HEK293 (cell line): ENCODE measurements around the gene OR1D5.

Experiments
- CTCF ChIA-PET: fragments of 350-600 bp; formaldehyde crosslinking; extraction: SDS; loops from one replicate; lab custom pipeline; 2021; ENCODE audit warnings: antibody characterized with exemption; lab: Yijun Ruan, JAX
- POLR2A ChIA-PET: fragments of 300-600 bp; formaldehyde crosslinking; extraction: SDS; loops from one replicate; lab custom pipeline; 2020; ENCODE audit warnings: antibody characterized with exemption, inconsistent platforms; lab: Yijun Ruan, JAX
- H3K27ac ChIP-seq: fragments of 200-500 bp; sonication (Bioruptor generic); 2 replicates; pipeline ENCODE4 v1.5.1; 2014; ENCODE audit warnings: low read depth, low read length, control low read depth, inconsistent platforms; ENCODE audit errors: extremely low read depth
- H3K36me3 ChIP-seq, 2 experiments: fragments of 200-500 bp in 1 of 2; sonication (Bioruptor generic) in 1 of 2; 1 replicate in 1 of 2; 2 replicates in 1 of 2; pipeline ENCODE4 v1.5.1; 2014 to 2017; ENCODE audit warnings: inconsistent platforms in 2 of 2, low read length in 2 of 2; ENCODE audit not compliant: control insufficient read depth in 2 of 2, insufficient read depth in 1 of 2
- H3K4me1 ChIP-seq: fragments of 200-500 bp; sonication (Bioruptor generic); 2 replicates; pipeline ENCODE4 v1.5.1; 2014; ENCODE audit warnings: mild to moderate bottlenecking, low read length, inconsistent platforms; ENCODE audit not compliant: control insufficient read depth, insufficient read depth
- H3K4me3 ChIP-seq: 2 replicates; pipeline ENCODE4 v1.5.1; 2011; ENCODE audit warnings: low read depth, mild to moderate bottlenecking, control low read depth, low read length, moderate library complexity
- H3K9me3 ChIP-seq: fragments of 200-500 bp; sonication (Bioruptor generic); 2 replicates; pipeline ENCODE4 v1.5.1; 2014; ENCODE audit warnings: low read depth, low read length, inconsistent platforms; ENCODE audit not compliant: control insufficient read depth, insufficient read depth
- BCL11A ChIP-seq: fragments of 450-650 bp; formaldehyde crosslinking; IDR thresholded peaks from 2 replicates; pipeline ENCODE4 v1.5.1; 2016; ENCODE audit warnings: low read depth, missing biosample characterization, missing genetic modification characterization
- FEZF1 ChIP-seq: fragments of 450-650 bp; formaldehyde crosslinking; IDR thresholded peaks from 2 replicates; pipeline ENCODE4 v1.5.1; 2016; ENCODE audit warnings: missing biosample characterization, missing genetic modification characterization
- GLIS1 ChIP-seq: fragments of 450-650 bp; formaldehyde crosslinking; IDR thresholded peaks from 2 replicates; pipeline ENCODE4 v1.5.1; 2016; ENCODE audit warnings: missing biosample characterization, missing genetic modification characterization
- KLF10 ChIP-seq: fragments of 450-650 bp; IDR thresholded peaks from 2 replicates; pipeline ENCODE4 v1.5.1; 2018; ENCODE audit warnings: missing biosample characterization, mild to moderate bottlenecking, missing genetic modification characterization
- PRDM6 ChIP-seq: fragments of 450-650 bp; formaldehyde crosslinking; IDR thresholded peaks from 2 replicates; pipeline ENCODE4 v1.5.1; 2017; ENCODE audit warnings: missing biosample characterization, missing genetic modification characterization
- SETDB1 ChIP-seq: IDR thresholded peaks from one replicate; pipeline ENCODE4 v1.6.1; 2017; ENCODE audit warnings: mild to moderate bottlenecking, low read length, moderate library complexity, mixed read lengths; ENCODE audit not compliant: insufficient read length
- ZBTB20 ChIP-seq: fragments of 450-650 bp; formaldehyde crosslinking; IDR thresholded peaks from 2 replicates; pipeline ENCODE4 v1.5.1; 2016; ENCODE audit warnings: missing biosample characterization, missing genetic modification characterization
- ZBTB21 ChIP-seq: fragments of 450-650 bp; formaldehyde crosslinking; IDR thresholded peaks from 2 replicates; pipeline ENCODE4 v1.5.1; 2017; ENCODE audit warnings: missing biosample characterization, missing genetic modification characterization
- ZBTB8A ChIP-seq: fragments of 450-650 bp; formaldehyde crosslinking; IDR thresholded peaks from 2 replicates; pipeline ENCODE4 v1.5.1; 2016; ENCODE audit warnings: missing biosample characterization, missing genetic modification characterization
- ZFP37 ChIP-seq: fragments of 450-650 bp; formaldehyde crosslinking; IDR thresholded peaks from 2 replicates; pipeline ENCODE4 v1.5.1; 2016; ENCODE audit warnings: missing biosample characterization, missing genetic modification characterization
- ZNF514 ChIP-seq: fragments of 450-650 bp; formaldehyde crosslinking; IDR thresholded peaks from 2 replicates; pipeline ENCODE4 v1.5.1; 2016; ENCODE audit warnings: missing biosample characterization, missing genetic modification characterization
- ZNF530 ChIP-seq: fragments of 450-650 bp; formaldehyde crosslinking; IDR thresholded peaks from 2 replicates; pipeline ENCODE4 v1.5.1; 2016; ENCODE audit warnings: low read depth, missing biosample characterization, missing genetic modification characterization
- ZNF544 ChIP-seq: fragments of 450-650 bp; formaldehyde crosslinking; IDR thresholded peaks from 2 replicates; pipeline ENCODE4 v1.5.0; 2017; ENCODE audit warnings: missing biosample characterization, missing genetic modification characterization
- ZNF600 ChIP-seq: fragments of 450-650 bp; formaldehyde crosslinking; IDR thresholded peaks from 2 replicates; pipeline ENCODE4 v1.5.1; 2016; ENCODE audit warnings: missing biosample characterization, missing genetic modification characterization
- ZNF792 ChIP-seq: fragments of 450-650 bp; formaldehyde crosslinking; IDR thresholded peaks from 2 replicates; pipeline ENCODE4 v1.5.1; 2016; ENCODE audit warnings: missing biosample characterization, missing genetic modification characterization
- TF ChIP-seq, protein P1 (sequence below): fragments of 450-650 bp; formaldehyde crosslinking; IDR thresholded peaks from 2 replicates; pipeline ENCODE4 v1.5.1; 2016; ENCODE audit warnings: missing biosample characterization, missing genetic modification characterization
- TF ChIP-seq, protein P2 (sequence below): fragments of 450-650 bp; formaldehyde crosslinking; IDR thresholded peaks from 2 replicates; pipeline ENCODE4 v1.5.0; 2017; ENCODE audit warnings: missing biosample characterization, missing genetic modification characterization, borderline replicate concordance
- TF ChIP-seq, protein P3 (sequence below): fragments of 450-650 bp; formaldehyde crosslinking; conservative IDR thresholded peaks from 2 replicates; pipeline ENCODE4 v1.5.1; 2016; ENCODE audit warnings: low read depth, missing biosample characterization, missing genetic modification characterization

Gene OR1D5

DNA sequence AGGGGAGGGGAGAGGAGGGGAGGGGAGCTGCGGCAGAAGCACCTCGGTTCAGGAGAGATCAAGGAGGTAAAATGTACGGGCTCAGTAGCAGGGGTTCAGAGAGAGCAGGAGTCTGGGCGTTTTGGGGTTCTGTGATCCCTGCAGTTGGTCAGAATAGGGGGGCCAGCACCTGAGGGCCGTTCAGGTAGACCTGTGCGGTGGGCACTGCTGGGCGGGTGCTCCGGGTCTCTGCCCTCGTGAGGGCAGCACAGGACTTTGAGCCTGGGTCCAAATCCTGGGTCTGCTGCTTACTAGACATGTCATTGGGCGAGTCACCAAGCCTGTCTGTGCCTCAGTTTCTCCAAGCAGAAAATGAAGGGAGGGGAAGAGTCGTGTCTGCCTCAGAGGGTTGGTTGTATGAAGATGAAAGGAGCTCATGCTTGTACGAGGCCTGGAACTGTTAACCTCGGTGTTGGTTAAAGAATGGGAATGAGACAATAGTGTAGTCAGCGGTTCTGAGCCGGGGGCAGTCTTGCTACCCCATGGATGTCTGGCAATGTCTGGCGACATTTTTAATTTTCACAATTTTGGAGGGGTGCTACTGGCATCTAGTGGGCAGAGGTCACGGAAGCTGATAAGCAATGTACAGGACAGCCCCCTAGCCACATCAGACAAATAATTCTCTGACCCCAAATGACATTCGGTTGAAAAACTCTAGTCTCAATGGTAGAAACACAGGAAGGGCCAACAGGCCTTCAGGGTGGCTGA lies 35.4 kb downstream of the OR1D5 start:
- no peak overlapping the region for H3K4me3 ChIP-seq
- no peaks in the 10 kb centered on the region; the same call in none of the 2 replicates for H3K9me3 ChIP-seq
- ChIA-PET CTCF (interaction anchor here (0.6 kb wide), 1 partner anchor 115 kb away, joined by 3 read pairs; no protein-coding TSS in a partner anchor), POLR2A (no interaction called here)
- H3K27ac ChIP-seq: no peak overlapping the region
- peaks cover 0 to 38% of the 10 kb centered on the region in 2 experiments; a peak in 1 of 3 replicates for H3K36me3 ChIP-seq
- H3K4me1 ChIP-seq: no peaks in the 10 kb centered on the region
- TF ChIP-seq ZNF530 (tag by site-specific recombination) (no peak), ZBTB8A (tag by site-specific recombination) (no peak), SETDB1 (no peak), FEZF1 (tag by site-specific recombination) (no peak), ZBTB20 (tag by site-specific recombination) (no peak), ZNF600 (tag by site-specific recombination) (no peak), PRDM6 (tag by site-specific recombination) (no peak), ZFP37 (tag by site-specific recombination) (no peak), ZBTB21 (tag by site-specific recombination) (no peak), GLIS1 (tag by site-specific recombination) (no peak), BCL11A (tag by site-specific recombination) (no peak), ZNF514 (tag by site-specific recombination) (no peak), ZNF792 (tag by site-specific recombination) (no peak), KLF10 (tag by site-specific recombination) (no peak), ZNF544 (no peak)
- TF ChIP-seq, protein P1, sequence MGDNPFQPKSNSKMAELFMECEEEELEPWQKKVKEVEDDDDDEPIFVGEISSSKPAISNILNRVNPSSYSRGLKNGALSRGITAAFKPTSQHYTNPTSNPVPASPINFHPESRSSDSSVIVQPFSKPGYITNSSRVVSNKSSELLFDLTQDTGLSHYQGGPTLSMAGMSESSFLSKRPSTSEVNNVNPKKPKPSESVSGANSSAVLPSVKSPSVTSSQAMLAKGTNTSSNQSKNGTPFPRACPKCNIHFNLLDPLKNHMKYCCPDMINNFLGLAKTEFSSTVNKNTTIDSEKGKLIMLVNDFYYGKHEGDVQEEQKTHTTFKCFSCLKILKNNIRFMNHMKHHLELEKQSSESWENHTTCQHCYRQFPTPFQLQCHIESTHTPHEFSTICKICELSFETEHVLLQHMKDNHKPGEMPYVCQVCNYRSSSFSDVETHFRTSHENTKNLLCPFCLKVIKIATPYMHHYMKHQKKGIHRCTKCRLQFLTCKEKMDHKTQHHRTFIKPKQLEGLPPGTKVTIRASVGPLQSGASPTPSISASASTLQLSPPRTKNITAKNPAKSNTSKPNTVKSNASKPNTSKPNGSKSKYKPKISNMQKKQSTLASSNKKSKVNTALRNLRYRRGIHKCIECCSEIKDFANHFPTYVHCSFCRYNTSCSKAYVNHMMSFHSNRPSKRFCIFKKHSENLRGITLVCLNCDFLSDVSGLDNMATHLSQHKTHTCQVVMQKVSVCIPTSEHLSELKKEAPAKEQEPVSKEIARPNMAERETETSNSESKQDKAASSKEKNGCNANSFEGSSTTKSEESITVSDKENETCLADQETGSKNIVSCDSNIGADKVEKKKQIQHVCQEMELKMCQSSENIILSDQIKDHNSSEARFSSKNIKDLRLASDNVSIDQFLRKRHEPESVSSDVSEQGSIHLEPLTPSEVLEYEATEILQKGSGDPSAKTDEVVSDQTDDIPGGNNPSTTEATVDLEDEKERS (tag by site-specific recombination): no peak
- TF ChIP-seq, protein P2, sequence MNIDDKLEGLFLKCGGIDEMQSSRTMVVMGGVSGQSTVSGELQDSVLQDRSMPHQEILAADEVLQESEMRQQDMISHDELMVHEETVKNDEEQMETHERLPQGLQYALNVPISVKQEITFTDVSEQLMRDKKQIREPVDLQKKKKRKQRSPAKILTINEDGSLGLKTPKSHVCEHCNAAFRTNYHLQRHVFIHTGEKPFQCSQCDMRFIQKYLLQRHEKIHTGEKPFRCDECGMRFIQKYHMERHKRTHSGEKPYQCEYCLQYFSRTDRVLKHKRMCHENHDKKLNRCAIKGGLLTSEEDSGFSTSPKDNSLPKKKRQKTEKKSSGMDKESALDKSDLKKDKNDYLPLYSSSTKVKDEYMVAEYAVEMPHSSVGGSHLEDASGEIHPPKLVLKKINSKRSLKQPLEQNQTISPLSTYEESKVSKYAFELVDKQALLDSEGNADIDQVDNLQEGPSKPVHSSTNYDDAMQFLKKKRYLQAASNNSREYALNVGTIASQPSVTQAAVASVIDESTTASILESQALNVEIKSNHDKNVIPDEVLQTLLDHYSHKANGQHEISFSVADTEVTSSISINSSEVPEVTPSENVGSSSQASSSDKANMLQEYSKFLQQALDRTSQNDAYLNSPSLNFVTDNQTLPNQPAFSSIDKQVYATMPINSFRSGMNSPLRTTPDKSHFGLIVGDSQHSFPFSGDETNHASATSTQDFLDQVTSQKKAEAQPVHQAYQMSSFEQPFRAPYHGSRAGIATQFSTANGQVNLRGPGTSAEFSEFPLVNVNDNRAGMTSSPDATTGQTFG: no peak
- TF ChIP-seq, protein P3, sequence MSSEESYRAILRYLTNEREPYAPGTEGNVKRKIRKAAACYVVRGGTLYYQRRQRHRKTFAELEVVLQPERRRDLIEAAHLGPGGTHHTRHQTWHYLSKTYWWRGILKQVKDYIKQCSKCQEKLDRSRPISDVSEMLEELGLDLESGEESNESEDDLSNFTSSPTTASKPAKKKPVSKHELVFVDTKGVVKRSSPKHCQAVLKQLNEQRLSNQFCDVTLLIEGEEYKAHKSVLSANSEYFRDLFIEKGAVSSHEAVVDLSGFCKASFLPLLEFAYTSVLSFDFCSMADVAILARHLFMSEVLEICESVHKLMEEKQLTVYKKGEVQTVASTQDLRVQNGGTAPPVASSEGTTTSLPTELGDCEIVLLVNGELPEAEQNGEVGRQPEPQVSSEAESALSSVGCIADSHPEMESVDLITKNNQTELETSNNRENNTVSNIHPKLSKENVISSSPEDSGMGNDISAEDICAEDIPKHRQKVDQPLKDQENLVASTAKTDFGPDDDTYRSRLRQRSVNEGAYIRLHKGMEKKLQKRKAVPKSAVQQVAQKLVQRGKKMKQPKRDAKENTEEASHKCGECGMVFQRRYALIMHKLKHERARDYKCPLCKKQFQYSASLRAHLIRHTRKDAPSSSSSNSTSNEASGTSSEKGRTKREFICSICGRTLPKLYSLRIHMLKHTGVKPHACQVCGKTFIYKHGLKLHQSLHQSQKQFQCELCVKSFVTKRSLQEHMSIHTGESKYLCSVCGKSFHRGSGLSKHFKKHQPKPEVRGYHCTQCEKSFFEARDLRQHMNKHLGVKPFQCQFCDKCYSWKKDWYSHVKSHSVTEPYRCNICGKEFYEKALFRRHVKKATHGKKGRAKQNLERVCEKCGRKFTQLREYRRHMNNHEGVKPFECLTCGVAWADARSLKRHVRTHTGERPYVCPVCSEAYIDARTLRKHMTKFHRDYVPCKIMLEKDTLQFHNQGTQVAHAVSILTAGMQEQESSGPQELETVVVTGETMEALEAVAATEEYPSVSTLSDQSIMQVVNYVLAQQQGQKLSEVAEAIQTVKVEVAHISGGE (tag by site-specific recombination): no peak
